ENCODE measurements around the gene ANG. TPM values are rescaled to one million over a fixed set of nuclear protein-coding genes. Genes with fewer than 3 reads are reported as not detected.
"Not testable (repeated sequence)": the region's sequence is repeated elsewhere in the genome, so short reads cannot be mapped to it uniquely, and the experiment has no call there.

The ANG gene
- total and polyA plus RNA-seq, 2 donors: 7.8 to 47.3 TPM

DNA sequence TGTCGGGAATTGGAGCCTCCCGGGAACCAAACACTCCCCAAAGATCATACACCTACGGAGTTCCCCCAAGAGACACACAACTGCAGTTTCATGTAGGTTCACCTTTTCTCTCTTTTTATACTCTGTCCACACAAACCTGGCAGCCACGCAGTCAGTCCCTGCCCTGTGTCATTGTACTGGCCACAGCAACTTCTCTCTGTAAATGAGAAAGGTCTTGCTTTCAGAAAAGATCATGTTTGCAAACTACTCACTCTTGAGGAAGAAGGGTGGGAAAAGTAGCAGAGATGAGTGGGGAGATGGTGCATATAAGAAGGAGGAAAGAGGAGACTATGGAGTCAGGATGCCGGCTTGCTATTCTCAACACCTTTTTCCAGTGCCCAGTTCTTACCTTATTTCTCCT lies 10.4 kb downstream of the ANG start:
- no peaks in the 10 kb centered on the region for H3K4me1 ChIP-seq (ENCODE audit: insufficient read depth)
- no peak for DNase-seq (ENCODE audit: extremely low spot score)
- H3K27ac ChIP-seq (ENCODE audit: low read depth): no peak overlapping the region
- H3K36me3 ChIP-seq (ENCODE audit: insufficient read depth): peaks cover 2% of the 10 kb centered on the region
- 86% methylated on average over 5 of the region's 5 CpGs for WGBS
- H3K4me3 ChIP-seq (ENCODE audit: low read depth, low read length): no peak overlapping the region

DNA sequence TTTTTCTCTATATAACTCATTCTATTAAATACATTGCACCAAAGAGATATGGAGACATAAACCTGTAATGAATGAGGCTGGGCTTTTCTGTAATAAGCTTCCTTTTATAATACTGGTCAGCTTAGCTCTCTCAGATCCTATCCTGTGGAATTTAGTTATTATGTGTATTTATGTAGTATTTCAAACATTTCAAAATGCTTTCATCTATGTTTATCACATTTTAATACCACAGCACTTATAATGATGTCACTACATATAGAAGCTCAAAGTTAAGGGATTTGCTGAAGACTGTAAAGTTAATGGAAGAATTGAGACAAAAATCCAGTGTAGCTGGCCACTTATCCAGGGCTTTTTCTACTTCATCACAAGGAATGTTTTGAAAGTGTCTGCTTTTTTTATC lies 11.4 kb downstream of the ANG start:
- no peak for DNase-seq (ENCODE audit: extremely low spot score)
- no peak overlapping the region for H3K4me3 ChIP-seq (ENCODE audit: low read depth, low read length)
- H3K36me3 ChIP-seq (ENCODE audit: insufficient read depth): peaks cover 2% of the 10 kb centered on the region
- no peak overlapping the region for H3K27ac ChIP-seq (ENCODE audit: low read depth)
- H3K4me1 ChIP-seq (ENCODE audit: insufficient read depth): no peaks in the 10 kb centered on the region

DNA sequence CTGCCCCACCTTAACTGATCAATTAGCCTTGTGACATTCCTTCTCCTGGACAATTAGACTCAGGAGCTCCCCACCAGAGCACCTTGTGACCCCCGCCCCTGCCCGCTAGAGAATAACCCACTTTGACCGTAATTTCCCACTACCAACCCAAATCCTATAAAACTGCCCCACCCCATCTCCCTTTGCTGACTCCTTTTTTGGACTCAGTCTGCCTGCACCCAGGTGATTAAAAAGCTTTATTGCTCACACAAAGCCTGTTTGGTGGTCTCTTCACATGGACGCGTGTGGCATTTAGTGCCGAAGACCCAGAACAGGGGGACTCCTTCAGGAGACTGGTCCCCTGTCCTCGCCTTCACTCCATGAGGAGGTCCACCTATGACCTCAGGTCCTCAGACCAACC lies 12.4 kb downstream of the ANG start:
- 94% methylated on average over 7 of the region's 7 CpGs for WGBS
- not testable (repeated sequence) for H3K27ac ChIP-seq (ENCODE audit: low read depth); H3K36me3 ChIP-seq (ENCODE audit: insufficient read depth); H3K4me1 ChIP-seq (ENCODE audit: insufficient read depth); H3K4me3 ChIP-seq (ENCODE audit: low read depth, low read length); DNase-seq (ENCODE audit: extremely low spot score)

DNA sequence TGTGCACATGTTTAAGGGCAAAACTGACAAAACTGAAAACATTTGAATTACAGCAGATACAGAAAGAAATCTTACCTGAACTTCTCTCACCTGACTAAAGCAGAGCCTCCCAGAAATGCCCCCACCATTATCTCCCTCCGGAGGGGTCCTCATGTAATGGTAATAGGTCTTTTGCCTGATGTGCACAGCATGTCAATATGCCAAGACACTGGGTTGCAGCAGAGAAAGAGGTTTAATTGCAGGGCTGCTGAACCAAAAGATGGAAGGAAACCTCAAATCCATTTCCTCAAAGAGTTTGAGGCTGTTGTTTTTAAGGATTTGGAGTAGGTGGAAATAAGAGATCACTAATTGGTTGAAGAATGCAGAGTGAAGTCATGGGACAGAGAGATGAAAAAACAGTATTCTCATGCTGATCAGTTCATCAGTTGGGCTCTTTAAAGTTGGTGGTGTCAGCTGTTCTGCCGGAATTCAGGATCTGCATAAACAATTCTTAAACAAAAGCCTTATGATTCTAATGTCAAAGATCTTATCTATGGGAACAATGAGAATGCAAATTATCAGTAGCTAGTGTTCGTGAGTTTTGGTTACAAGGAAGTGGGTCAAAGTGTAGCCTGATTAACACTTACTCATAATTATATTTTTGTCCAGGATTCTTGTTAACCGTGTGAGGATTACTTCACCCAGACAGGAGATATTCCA lies 18.2 kb downstream of the ANG start:
- Histone ChIP-seq H3K4me3 (ENCODE audit: low read depth, low read length) (no peak overlapping the region), H3K36me3 (ENCODE audit: insufficient read depth) (no peaks in the 10 kb centered on the region), H3K27ac (ENCODE audit: low read depth) (peak overlapping the region; percentile 56), H3K4me1 (ENCODE audit: insufficient read depth) (no peaks in the 10 kb centered on the region)
- no peak for DNase-seq (ENCODE audit: extremely low spot score)
- 45% methylated on average over 4 of the region's 4 CpGs for WGBS

DNA sequence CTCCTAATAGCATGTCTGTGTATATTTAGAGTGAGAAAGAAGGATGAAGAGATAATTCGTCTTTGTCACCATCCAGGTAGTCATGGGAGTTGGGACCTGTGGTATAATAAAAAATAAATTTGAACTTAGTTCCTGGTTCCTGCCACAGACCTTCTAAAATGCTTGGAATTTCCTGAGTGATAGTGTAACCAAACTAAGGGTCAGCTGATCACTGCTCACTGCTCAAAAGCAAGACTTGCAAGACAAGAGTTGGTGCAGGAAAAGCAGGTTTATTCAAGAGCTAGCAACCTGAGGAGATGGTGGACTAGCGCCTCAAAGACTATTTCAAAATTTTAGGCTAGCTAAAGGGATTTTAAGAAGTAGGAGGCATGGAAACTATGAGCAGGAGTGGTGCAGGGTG lies 19.1 kb downstream of the ANG start:
- no peaks in the 10 kb centered on the region for H3K36me3 ChIP-seq (ENCODE audit: insufficient read depth)
- 38% methylated on average over 2 of the region's 2 CpGs for WGBS
- no peak overlapping the region for H3K4me3 ChIP-seq (ENCODE audit: low read depth, low read length)
- no peak for DNase-seq (ENCODE audit: extremely low spot score)
- no peaks in the 10 kb centered on the region for H3K4me1 ChIP-seq (ENCODE audit: insufficient read depth)
- no peak overlapping the region for H3K27ac ChIP-seq (ENCODE audit: low read depth)

DNA sequence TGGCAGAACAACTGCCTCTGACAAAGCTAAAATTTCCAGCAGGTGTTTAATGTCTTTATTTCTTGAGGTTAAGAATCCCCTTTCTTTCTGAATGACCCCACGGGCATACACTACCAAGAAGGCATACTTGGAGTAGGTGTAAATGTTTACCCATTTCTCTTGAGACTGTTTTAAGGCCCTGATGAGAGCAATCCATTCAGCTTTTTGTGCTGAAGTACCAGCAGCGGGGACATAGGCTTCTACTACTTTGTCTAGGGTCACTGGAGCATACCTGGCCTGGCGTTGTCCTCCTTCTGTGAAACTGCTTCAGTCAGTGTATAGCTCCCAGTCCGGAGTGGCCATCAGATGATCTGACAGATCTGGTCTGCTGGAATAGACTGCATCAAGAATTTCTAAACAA lies 22.7 kb downstream of the ANG start:
- Histone ChIP-seq H3K4me1 (ENCODE audit: insufficient read depth) (no peaks in the 10 kb centered on the region), H3K36me3 (ENCODE audit: insufficient read depth) (no peaks in the 10 kb centered on the region), H3K4me3 (ENCODE audit: low read depth, low read length) (no peak overlapping the region), H3K27ac (ENCODE audit: low read depth) (no peak overlapping the region)
- DNase-seq (ENCODE audit: extremely low spot score): no peak
- WGBS: 63% methylated on average over 4 of the region's 4 CpGs

DNA sequence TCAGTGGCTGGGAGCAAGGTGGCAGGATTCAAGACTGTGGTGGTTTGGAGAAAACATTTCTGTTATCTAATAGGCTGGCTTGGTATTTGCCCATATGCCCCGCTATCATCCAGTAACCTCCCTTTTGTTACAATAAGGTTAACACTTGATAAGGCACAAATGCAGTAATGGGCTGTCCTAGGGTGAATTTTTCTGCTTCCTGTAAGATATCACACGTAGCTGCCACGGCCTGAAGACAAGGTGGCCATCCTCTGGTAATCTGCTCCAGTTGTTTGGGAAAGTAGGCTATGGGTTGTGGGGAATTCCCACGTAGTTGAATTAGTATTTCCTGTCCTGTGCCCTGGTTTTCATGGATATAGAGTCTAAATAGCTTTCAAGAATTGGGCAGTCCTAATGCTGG lies 23.1 kb downstream of the ANG start:
- H3K4me3 ChIP-seq (ENCODE audit: low read depth, low read length): no peak overlapping the region
- H3K27ac ChIP-seq (ENCODE audit: low read depth): no peak overlapping the region
- 52% methylated on average over 4 of the region's 4 CpGs for WGBS
- DNase-seq (ENCODE audit: extremely low spot score): no peak
- no peaks in the 10 kb centered on the region for H3K4me1 ChIP-seq (ENCODE audit: insufficient read depth)
- H3K36me3 ChIP-seq (ENCODE audit: insufficient read depth): no peaks in the 10 kb centered on the region

DNA sequence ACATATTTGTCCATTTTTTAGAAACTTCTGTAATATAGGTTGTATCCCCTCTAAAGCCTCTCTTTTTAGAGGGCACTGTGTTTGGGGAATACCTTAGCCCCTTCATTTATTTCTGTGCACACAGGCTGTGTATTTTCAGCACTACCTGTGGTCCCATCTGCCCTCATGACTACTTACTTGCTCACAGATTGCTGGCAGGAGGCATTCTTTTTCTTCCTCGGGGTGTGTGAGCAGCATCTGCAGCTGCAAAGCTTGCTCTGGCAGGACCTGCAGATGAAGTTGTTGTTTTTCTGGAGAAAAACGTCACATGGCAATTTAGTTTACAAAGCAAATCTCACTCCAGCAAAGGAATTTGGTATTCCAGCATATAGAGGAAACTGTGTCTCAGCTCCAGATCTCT lies 24.3 kb downstream of the ANG start:
- H3K27ac ChIP-seq (ENCODE audit: low read depth): no peak overlapping the region
- no peak overlapping the region for H3K4me3 ChIP-seq (ENCODE audit: low read depth, low read length)
- no peaks in the 10 kb centered on the region for H3K4me1 ChIP-seq (ENCODE audit: insufficient read depth)
- DNase-seq (ENCODE audit: extremely low spot score): no peak
- WGBS: 38% methylated on average over 2 of the region's 2 CpGs
- H3K36me3 ChIP-seq (ENCODE audit: insufficient read depth): no peaks in the 10 kb centered on the region

DNA sequence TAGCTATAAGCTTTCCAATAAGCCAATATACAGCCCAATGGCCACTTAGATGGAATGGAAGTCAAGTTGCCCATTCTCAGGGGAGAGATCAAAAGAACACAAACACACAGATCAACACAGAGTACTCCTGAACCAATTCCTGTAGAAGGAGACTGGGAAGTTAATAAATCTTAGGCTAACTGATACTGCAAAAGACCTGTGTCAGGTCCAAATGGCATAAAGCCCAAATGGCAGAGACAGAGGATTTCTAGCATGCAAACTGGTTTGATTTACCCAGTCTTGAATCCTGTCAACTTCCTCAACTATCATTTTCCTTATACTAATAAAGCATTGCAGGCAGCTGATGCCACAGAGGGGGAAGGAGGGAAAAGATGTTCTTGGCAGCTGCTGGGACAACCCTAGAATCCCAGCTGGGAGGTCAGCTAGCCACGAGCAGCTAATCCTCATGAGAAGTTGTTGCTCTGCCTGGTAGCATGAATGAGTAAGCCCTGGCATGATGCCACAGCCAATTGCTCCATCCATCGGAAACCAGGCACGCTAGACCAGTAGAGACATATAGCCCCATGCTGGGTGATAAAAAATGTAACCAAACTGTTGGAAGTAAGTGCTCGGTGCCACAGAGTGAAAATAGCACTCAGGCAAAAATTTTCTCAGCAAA lies 26.2 kb downstream of the ANG start:
- Histone ChIP-seq H3K36me3 (ENCODE audit: insufficient read depth) (no peaks in the 10 kb centered on the region), H3K4me1 (ENCODE audit: insufficient read depth) (no peaks in the 10 kb centered on the region), H3K27ac (ENCODE audit: low read depth) (no peak overlapping the region), H3K4me3 (ENCODE audit: low read depth, low read length) (no peak overlapping the region)
- 20% methylated on average over 4 of the region's 4 CpGs for WGBS
- no peak for DNase-seq (ENCODE audit: extremely low spot score)

DNA sequence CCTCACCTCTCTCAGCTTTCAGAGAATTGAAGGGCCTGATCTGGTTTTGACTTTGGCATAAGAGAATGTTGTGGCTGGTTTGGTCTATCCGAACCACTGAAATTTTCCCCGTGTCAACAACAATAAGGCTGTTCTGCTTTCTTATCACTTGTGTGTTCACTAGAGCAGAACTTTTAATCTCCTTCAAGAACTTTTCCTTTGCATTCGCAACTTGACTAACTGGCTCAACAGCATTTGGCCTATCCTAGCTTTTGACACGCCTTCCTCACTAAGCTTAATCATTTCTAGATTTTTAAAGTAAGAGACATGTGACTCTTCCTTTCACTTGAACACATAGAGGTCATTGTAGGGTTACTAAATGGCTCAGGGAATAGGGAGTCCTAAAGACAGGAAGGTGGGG lies 31.2 kb downstream of the ANG start:
- H3K36me3 ChIP-seq (ENCODE audit: insufficient read depth): no peaks in the 10 kb centered on the region
- no peak overlapping the region for H3K27ac ChIP-seq (ENCODE audit: low read depth)
- H3K4me3 ChIP-seq (ENCODE audit: low read depth, low read length): no peak overlapping the region
- no peaks in the 10 kb centered on the region for H3K4me1 ChIP-seq (ENCODE audit: insufficient read depth)
- DNase-seq (ENCODE audit: extremely low spot score): peak; percentile 84
- 86% methylated on average over 4 of the region's 4 CpGs for WGBS

DNA sequence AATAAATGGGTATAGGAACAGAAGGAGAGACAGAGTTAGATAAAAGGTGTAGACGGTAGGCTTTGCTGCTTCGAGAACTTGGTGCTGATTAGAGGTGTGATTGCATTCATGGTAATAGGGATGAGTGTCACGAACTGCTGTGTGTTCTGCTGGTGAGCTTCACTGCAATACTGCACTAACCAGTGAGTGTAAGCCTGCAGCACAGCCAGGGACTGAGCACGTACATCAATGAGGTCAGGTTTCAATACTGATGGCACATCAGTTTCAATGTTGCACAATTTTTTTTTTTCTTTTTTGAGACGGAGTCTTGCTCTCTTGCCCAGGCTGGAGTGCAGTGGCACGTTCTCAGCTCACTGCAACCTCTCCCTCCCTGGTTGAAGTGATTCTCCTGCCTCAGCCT lies 32.2 kb downstream of the ANG start:
- Histone ChIP-seq H3K4me3 (ENCODE audit: low read depth, low read length) (no peak overlapping the region), H3K27ac (ENCODE audit: low read depth) (no peak overlapping the region), H3K4me1 (ENCODE audit: insufficient read depth) (no peaks in the 10 kb centered on the region), H3K36me3 (ENCODE audit: insufficient read depth) (no peaks in the 10 kb centered on the region)
- no peak for DNase-seq (ENCODE audit: extremely low spot score)
- 76% methylated on average over 6 of the region's 6 CpGs for WGBS

DNA sequence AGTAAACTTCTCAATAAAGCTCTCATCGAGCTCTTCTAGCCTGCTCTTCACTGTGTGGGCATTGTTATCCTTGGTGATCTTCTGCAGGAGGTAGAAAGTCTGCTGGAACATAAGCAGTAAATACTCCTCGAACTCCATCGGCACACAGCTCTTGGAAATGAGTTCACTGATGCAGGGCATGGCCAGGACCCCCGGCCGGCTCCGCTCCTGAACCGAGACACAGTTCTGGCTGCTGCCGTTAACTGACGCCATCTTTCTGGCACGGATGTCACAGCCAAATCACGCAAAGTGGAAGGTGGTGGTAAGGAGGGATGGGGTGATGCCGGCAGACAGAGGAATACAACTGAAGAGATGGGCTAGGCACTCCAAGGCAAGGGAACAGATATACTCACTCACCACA lies 33.5 kb downstream of the ANG start:
- Histone ChIP-seq H3K36me3 (ENCODE audit: insufficient read depth) (no peaks in the 10 kb centered on the region), H3K4me3 (ENCODE audit: low read depth, low read length) (no peak overlapping the region), H3K4me1 (ENCODE audit: insufficient read depth) (no peaks in the 10 kb centered on the region), H3K27ac (ENCODE audit: low read depth) (no peak overlapping the region)
- no peak for DNase-seq (ENCODE audit: extremely low spot score)
- WGBS: 92% methylated on average over 12 of the region's 12 CpGs

DNA sequence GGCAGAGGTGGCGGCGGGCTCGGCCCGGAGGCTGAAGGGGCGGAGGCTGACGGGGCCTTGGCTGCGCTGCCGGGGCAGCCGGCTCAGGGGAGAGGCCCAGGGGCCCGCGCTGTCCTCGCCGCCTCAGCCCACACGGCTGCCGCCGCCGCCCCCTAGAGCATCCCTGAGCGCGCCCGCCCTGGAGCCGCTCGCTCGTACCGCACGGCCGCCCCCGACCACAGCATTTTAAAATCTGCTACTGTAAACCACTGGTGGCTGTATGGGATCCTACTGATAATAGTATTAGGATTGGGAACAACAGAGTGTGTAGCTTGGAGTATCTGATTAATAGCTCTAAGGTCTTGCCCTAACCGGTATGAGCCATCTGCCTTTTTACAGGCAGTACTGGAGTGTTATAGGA lies 34.9 kb downstream of the ANG start:
- H3K4me3 ChIP-seq (ENCODE audit: low read depth, low read length): no peak overlapping the region
- DNase-seq (ENCODE audit: extremely low spot score): no peak
- WGBS: 24% methylated on average over 28 of the region's 28 CpGs

DNA sequence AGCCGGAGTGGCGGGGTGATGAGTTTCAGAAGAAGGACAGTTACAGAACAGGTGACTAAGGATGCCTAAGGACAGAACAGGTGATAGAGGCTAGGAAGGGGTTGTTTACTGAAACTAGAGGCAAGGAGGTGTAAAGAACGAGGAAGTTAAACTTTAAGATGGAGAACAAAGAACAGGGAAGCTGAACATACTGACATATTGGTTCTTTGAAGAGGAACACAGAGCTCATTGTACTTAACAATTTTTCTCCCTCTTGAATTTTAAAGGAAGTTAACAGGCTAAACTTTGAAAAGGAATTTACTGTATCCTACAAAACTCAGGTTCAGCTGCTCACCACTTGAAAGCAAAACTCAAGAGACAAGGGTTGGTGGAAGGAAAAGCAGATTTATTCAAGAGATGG lies 37.6 kb downstream of the ANG start:
- not testable (repeated sequence) for H3K36me3 ChIP-seq (ENCODE audit: insufficient read depth); DNase-seq (ENCODE audit: extremely low spot score); H3K4me3 ChIP-seq (ENCODE audit: low read depth, low read length); H3K27ac ChIP-seq (ENCODE audit: low read depth); H3K4me1 ChIP-seq (ENCODE audit: insufficient read depth)
- 87% methylated on average over 3 of the region's 3 CpGs for WGBS

More for the DNA sequence above, 34.9 kb downstream of the ANG start:
- Histone ChIP-seq H3K36me3 (ENCODE audit: insufficient read depth) (no peaks in the 10 kb centered on the region), H3K27ac (ENCODE audit: low read depth) (no peak overlapping the region), H3K4me1 (ENCODE audit: insufficient read depth) (no peaks in the 10 kb centered on the region)
